HG03520 (cell line): ENCODE measurements around the gene EBF3.

Experiments
- ATAC-seq: cut with Tn5 transposase; IDR thresholded peaks from one replicate; pipeline ENCODE4 v1.9.1; 2021; ENCODE audit warnings: mild to moderate bottlenecking, moderate library complexity; ENCODE audit not compliant: unreplicated experiment

EBF3 gene

DNA sequence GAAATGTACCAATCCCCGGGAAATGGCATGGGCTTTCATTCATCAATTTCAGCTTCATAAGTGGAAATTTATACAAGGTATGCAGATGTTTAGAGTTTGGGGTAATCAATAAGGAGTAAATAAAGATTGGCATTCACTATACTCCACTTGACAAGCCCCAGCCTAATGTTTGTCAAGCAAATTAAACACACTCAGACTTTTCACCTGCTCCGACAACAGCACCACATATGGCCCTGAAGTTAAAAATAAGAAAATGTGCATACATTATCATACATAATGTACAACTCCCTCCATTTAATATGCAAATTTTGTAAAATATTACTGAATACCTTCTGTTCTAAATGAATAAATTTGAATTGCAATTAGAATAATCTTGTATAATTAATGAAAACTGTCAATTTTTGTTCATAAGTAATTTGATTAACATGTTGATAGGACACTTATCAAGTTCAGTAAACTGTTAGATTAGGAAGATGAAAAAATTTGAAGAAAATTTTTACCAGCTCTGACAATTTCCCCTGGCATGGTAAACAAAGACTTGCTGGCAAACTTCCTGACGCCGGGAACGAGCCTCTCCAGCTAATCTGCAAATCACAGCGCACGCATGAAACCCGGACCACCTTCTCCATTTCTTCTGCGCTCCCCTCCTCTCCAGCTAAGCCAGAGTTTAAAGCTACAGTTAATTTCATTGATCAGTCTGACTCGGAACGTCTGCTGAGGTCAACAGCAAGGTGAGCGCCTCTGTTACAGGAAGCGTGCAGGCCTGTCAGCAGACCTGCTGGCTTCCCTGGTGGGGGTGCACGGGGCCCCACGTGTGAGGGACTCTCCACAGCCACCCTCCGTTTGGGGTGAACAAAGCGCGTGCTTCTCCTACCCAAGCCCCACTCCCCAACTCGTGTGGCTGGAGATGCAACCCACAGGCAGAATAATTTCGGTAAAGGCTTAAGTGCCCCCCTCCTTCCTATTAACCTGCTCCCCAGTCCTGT, 70.7 kb downstream of the EBF3 start:
- no peak for ATAC-seq

DNA sequence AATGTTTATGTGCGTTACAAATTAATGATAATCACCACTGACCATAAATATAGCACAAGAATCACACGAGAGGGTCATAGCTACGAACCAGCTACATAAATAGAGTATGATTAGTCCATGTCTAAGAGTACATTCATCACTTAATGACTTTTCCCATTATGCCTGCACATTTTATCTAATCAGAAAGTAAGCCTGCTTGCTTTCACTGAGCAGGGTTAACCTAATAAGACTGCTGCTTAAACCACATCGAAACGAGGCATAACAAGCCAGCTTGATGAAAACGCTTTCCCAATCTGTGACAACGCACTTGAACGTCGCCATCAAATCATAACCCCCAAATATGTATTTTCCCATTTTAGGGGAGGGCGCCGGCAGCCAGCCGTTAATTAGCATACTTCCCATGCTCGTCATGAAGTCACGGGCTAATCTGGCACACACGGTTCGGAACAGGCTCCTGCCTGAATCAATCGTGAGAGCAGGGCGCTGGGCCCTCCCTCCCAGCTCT, 71.5 kb downstream of the EBF3 start:
- ATAC-seq, result no peak

DNA sequence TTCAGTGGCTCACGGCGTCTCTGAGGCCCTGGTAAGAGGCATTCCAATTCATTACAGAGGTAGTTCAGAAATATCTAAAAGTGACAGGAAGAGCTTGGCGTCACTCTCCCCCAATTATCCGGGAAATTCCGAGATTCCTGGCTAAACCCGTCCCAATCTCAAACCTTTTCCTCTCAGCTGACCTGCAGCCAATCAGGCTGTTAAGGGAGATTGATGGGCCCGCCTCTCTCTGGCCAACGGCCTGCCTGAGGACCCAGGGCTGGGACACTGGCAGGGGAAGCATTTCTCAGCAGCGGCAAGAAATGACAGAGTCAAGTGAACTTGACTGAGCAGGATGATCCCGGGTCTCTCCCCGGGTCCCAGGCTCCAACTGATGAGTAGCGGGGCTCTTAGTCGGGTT, 72.3 kb downstream of the EBF3 start:
- ATAC-seq, result no peak

DNA sequence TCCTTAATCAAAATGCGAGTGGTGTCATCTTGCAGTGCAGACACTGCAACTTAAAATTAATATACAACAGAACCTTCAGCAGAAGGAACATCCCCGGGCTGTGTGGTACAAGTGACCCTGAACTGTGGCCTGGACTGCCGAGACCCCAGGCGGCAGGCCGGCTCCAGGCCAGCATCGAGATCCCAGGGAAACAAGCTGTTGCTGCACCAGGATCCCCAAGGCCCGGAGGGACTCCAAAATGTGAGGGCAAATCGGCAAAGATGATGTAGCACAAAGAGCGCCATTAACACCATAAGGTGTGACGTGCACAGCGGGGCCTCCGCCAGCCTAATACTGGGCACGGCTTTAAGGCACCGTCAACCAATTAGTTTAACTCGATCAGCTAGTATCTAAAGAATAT, 73.9 kb downstream of the EBF3 start:
- no peak for ATAC-seq

DNA sequence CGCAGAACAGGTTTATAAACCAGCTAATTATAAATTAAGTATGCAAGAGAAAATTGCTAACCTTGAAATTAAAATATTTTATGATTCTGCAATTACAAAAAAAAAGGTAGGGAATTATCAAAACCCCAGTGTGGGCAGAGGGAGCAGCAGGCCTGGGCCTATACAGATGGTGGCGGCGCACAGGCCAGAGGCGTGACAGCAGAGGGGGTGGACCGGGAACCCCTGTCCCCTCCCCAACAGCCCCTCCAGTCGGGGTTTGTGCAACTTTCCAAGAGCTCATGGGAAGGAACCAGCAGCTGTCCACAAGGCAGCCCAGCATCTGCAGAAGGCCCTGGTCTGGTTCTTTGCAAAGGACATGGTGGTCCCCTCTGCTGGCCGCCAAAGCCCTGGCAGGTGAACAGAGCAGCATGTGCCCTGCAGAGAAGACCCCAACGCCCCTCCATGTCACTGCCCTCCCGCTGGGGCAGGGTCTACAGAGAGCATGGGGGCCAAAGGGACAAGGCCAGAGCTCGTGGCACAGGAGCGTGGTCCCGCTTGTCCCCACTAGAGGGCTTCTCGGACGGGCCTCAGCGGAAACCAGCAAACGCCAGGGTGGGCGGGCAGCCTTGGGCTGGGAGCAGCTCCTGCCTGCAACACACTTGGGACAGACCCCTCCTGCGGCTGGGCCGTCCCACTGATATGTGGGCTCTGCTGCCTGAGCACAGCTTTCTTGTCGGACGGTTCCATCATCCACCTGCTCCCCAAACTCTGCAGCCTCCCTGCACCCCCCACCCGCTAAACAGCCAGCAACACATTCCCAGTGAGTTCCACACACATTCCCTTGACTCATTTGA, 75.1 kb downstream of the EBF3 start:
- ATAC-seq, result peak; percentile 64

DNA sequence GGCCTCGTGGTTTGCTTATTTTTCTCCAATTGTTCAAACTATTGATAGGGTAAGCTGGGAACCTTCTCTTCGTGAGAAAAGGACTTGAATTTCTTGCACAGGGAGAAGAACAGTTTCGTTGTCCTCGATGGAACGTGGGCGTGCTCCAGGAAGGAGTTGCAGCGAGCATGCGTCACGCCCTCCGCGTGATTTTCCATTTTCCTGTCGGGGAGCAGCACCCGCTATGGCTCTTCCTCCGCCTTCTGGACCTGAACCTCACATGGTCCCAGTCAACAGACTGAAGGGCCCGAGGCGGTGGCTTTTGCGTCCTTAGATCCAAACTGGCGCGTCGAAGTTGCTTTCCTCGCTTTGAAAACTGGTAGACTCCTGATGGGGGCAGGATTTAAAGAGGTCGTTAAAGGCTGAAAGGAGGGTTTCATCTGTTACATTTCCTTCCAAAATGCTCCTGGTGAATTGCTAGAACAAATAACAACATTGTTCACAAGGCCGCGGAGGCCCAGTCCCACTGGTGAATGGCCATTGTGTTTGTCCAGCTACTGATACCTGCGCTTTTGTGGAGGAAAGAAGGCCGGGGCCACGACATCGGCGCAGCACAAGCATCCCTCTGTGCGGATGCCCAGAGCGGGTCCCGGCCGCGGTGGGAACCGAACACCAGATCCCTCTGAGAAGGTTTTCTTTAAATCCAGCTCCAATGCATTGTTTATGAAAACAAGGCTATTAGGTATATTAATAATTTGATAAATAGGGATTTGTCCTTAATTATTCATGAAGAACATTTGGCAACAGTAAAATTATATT, 75.9 kb downstream of the EBF3 start:
- no peak for ATAC-seq

DNA sequence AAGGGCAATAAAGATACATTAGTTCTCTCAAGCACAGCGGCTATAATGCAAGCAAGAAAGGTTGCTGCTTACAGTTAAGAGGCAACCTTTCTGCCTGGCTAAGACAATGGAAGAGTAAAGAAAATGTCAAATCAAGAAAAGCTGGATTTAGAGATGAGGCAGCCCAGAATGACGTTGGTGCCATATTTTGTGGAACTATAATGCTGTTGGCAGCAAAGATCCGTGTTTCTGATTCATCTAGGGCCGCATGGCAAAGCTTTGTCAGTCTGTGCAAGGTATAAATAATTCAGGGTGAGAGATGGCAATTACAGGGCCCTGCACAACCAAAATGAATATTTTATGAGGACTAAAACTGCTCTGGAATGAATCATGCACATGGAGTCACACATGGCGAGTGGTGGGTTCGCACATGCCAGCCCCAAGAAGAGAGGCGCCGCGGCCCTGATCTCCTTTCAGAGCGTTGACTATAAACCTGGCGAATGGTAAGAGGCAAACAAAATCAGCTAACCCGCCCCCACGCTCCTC, 76.6 kb downstream of the EBF3 start:
- ATAC-seq, result no peak

DNA sequence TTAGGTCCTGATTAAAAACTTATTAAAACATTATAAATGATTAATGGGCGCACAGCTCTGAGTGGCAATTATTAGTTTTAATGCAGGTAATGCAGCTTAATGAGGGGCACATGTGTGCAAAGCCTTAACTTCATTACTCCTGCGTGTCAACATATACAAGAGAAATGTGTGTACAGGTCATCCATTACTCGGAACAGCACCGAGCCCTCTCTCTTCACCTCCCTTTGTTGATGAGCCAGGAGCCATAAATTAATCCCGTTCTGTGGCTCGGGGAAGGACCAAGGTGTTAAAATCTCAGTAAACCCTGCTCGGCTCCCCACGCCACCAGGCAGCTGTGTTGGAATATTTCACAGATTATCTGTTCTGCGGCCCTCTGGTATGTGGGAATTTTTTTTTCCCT, 77.8 kb downstream of the EBF3 start:
- no peak for ATAC-seq

DNA sequence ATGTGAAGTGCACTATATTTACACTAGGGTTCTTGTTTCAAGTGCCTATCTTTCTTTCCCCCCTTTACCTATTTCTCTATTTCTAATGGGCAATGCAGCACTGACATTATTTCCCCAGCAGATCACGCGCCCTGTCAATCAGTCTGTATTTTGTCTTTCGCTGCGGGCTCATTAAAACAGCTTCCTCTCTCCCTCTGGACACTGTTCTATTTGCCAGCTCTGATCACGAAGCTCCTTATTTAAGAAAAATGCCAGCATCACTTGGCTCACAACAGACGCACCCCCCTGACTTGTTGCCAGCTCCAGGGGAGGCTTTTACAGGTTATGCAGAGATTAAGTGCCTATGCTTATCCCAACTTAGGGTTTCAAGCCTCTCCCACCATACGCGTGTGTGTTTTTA, 78.5 kb downstream of the EBF3 start:
- no peak for ATAC-seq

DNA sequence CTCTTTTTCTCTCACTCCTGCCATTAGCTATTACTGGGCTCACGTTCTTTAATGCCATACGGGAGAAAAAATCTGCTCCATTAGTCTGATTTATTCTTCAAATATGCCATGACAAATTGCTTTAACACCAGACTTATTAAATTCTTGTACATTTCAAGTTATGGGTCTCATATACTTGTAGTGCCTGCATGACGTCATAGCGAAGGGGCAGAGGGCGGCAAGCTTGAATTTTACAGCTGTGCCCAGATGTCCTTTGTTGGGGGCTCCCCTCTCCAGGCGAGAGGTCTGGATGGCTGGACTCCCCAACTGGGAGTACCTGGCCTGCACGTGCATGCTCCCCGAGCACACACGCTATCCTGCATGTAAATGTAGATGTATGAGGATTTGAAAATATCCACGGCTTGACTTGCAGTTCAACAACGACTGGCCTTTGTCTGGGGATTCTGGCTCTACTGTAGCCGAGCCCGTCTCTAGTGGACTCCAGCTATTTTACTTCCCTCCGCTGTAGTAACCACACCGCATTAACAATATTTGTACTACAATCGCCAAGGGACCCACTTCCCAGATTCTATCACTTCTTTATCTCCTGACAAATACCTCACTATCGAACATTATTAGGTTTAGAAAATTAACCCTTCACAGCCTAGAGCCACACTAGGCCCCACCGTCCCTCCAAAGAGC, 79.5 kb downstream of the EBF3 start:
- ATAC-seq, result no peak

DNA sequence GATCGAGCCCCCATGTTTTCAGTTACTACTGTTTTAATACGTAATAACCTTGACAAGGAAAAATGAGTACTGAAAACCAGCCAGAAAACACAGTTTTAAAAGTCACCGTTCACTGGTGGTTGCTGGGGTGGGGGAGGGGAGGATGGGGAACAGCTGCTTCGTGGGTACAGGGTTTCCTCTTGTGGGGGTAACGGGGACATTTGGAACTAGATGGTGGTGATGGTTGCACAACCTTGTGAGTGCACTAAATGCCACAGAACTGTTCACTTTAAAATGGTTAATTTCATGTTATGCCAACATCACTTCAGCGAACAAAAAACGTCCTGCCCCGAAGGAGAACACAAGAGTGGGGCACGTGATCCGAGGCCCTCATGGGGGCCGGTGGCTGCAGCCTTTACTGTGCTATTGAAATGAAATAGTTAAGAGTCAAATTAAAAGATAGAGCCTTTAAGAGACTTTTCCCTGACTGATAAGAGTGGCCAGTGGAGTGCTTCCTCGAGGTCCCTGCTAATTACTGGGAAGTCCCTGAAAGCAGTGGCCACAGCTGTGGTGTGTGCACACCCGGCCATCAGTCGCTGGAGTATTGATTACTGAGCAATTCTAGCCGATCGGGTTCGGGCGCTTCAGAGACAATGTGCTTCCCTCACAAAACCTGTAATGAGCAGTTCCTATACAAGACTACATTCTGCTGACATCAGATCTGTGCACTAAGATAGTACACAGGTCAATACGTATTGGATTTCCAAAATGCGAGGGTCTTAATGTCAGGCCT, 80.3 kb downstream of the EBF3 start:
- ATAC-seq, result no peak

DNA sequence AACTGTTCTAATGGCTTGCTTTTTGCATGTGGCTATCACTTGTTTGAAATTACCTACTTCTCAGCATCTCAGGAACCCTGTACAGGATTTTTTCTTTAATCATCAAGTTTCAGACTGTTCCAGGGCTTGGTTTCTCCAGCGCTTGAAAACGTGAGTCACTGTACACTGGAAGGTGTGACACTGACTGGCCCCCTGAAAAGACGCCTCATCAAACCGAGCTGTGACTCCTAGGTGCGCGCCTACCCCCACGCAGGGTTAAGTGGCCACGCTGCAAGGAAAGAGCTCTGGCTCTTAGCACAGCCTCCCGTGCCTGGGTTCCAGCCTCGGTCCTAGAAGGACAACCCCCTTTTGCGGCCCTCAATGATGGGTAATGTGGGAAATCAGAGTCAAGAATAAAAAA, 81.0 kb downstream of the EBF3 start:
- no peak for ATAC-seq

DNA sequence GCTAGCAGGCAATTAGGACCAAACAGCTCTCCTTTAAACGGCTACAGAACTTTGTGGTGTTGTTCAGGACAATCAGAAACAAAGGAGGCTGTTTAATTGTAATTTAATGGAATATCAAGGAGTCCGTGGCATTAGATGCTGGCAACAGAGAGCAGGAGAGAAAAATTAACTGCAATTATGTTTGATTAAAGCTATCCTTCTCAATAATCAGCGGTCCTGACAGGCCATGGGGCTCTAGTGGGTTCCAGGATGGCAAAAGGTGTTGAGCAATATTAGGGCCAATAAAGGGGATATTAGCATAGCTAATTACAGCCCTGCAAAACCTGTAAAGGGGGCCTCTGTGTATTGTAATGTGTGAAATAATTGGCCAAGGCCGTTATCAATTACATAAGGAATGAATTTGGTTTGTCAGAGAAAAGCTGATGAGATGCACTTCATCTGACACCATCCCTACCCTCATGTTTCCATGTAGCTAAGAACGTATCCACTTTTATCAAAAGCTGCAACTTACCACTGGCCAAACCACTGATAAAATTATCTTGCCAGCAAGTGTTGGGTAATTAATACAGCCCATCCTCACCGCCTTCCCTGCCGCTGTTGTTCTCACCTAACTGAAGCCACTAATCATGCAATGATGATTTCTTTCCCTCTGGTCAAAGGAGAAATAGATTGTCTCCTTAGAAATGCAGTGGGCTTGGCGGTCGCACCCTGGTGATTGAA, 81.6 kb downstream of the EBF3 start:
- no peak for ATAC-seq

DNA sequence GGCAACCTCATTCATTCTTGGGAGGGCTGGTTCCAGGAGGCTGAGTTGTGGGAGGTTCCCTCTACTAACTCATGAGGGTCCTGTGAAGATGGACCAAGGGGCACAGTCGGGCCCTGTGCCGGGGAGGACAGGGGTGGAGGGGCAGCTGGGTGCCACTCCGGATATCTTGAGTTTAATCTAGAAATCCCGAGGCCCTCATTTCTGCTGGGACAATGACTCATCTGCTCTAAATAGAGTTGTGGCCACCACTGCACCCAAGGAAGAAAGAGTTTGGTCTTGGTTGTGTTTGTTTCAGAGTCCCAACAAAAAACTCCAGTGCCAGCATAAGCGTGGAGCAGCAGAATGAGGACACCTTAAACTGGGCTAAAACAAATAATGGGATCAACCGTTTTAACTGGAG, 82.4 kb downstream of the EBF3 start:
- ATAC-seq, result no peak

DNA sequence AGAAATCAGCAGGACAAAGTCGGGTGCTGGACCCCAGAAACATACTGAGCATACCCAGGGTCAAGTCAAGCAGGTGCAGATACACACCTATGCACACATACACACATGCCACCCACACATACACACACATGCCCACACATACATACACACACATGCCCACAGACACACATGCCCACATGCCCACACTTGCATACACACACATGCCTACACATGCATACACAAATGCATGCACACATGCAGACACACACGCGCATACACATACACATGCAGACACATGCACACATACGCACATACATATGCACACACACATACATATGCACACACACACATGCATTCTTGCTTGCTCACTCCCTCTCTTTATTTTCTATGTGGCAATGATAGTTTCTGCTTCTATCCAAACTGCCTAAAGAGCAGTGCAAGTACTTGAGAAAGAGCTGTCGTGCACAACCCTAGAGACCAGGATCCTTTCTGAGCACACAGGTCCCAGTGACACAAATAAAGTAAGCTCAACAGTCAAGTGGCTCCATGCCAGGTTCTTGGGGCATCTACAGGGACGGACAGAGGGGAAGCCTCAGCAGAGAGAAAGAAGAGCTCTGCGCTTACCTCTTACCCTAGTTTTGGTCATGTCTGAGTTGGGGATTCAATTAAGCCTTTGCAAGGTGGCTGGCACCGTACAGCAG, 83.7 kb downstream of the EBF3 start:
- ATAC-seq, result no peak

DNA sequence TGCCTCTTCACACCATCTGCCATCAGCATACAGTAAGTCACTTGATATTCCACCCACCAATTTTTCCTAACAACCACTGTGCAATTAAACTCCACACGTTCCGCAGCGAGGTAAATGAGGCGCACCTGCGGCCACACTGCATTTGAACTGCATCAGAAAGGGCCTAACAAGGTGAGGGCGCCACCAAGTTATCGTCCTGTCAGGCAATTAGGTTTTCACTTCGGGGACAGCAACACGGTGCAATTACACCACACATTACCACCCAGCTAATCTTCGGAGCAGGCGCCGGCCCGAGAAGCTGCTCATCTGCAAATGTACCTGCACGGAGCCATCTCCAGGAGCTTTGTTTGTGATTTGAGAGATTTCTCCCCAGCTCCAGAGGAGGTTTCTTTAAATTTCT, 84.4 kb downstream of the EBF3 start:
- ATAC-seq, result no peak

DNA sequence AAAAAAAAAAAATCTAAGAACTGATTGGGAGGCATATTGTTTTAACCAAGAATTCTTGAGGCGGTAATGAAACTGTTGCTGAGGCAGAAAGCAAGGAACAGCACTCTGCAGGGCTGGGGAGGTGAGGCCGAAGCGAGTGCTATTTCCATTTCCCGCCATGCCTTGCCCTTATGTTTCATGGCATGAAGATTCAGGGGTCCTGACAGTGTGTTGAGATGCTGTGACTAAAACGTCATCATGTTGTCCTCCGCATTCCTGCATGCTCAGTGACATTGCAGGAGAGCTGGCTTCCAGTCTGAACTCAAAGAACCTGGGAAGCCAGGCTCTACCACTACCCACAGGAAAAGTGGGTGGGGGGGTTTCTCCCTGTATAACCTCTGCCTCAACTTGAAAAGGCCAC, 85.2 kb downstream of the EBF3 start:
- no peak for ATAC-seq

DNA sequence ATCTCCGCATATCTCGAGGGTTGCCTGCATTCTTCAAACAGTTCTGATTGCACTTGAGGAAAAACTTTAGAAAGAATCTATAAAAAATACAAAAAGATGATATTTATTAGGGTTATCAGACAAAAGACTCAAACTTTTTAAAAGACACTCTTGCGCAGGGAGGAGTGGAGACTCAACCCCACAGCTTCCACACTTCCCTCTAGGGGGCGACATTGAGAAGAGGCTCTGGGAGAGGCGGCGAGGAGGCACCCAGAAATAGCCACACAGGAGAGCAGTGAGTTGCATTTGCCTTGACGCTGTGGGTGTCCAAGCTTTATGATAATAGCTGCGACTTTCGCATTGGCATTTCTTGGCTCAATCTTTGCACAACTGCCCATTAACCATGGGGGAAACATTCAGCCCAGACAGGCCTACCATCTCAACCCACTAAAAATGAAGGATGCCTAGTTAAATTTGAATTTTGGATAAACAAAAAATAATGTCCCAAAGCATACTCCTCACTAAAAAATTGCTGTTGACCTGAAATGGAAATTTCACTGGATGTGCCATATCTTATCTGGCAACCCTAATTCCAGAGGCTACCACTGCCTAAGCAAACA, 86.2 kb downstream of the EBF3 start:
- ATAC-seq, result no peak
